Smooth muscle cell (in vitro differentiated cells): Measurements from ENCODE around the gene TRIM62. TPM values are rescaled to one million over a fixed set of nuclear protein-coding genes. Genes with fewer than 3 reads are reported as not detected.

Experiments
- DNase-seq: peaks from one replicate; lab custom pipeline; 2025; ENCODE audit not compliant: unreplicated experiment; lab: John Stamatoyannopoulos, UW
- H2AFZ ChIP-seq: fragments of 200-600 bp; sonication (generic); 2 replicates; pipeline ENCODE4 v1.6.0; 2016; ENCODE audit warnings: antibody characterized with exemption, low read depth, mild to moderate bottlenecking
- H3F3A ChIP-seq: fragments of 200-600 bp; sonication (generic); 2 replicates; pipeline ENCODE4 v1.6.0; 2017; ENCODE audit warnings: antibody characterized with exemption, low read depth
- H3K27ac ChIP-seq: fragments of 200-600 bp; sonication (generic); 2 replicates; pipeline ENCODE4 v1.5.1; 2016; ENCODE audit warnings: low read depth, mild to moderate bottlenecking
- H3K27me3 ChIP-seq: fragments of 200-600 bp; sonication (generic); 2 replicates; pipeline ENCODE4 v1.6.1; 2016; ENCODE audit warnings: low read depth, mild to moderate bottlenecking
- H3K36me3 ChIP-seq: fragments of 200-600 bp; sonication (generic); 2 replicates; pipeline ENCODE4 v1.5.1; 2016; ENCODE audit warnings: low read depth
- H3K4me1 ChIP-seq: fragments of 200-600 bp; sonication (generic); 2 replicates; pipeline ENCODE4 v1.5.1; 2016; ENCODE audit warnings: low read depth
- H3K4me2 ChIP-seq: fragments of 200-600 bp; sonication (generic); 2 replicates; pipeline ENCODE4 v1.6.0; 2016; ENCODE audit warnings: mild to moderate bottlenecking
- H3K4me3 ChIP-seq: fragments of 200-600 bp; sonication (generic); 2 replicates; pipeline ENCODE4 v1.5.1; 2016; ENCODE audit warnings: mild to moderate bottlenecking
- H3K79me2 ChIP-seq: fragments of 200-600 bp; sonication (generic); 2 replicates; pipeline ENCODE4 v1.6.0; 2016; ENCODE audit warnings: low read depth, mild to moderate bottlenecking
- H3K9ac ChIP-seq: fragments of 200-600 bp; sonication (generic); 2 replicates; pipeline ENCODE4 v1.6.0; 2016; ENCODE audit warnings: low read depth
- H3K9me3 ChIP-seq: fragments of 200-600 bp; sonication (generic); replicated peaks from 2 replicates; pipeline ENCODE4 v1.5.1; 2016; ENCODE audit warnings: low read depth
- H4K20me1 ChIP-seq: fragments of 200-600 bp; sonication (generic); 2 replicates; pipeline ENCODE4 v1.6.0; 2016; ENCODE audit warnings: low read depth
- CTCF ChIP-seq: fragments of 200-600 bp; sonication (generic); IDR thresholded peaks from 2 replicates; pipeline ENCODE4 v1.5.1; 2017; ENCODE audit warnings: borderline replicate concordance, mild to moderate bottlenecking, antibody characterized with exemption; ENCODE audit not compliant: insufficient read depth, poor library complexity, severe bottlenecking
- WGBS: methylation state at CpG from one replicate; pipeline ENCODE4 v1.1.7; 2016; ENCODE audit warnings: low lambda C conversion rate; 5-methylcytosine and 5-hydroxymethylcytosine counted together
- polyA plus RNA-seq: library from polyadenylated mRNA; unstranded; fragments of >200 nt; fragmentation: Nextera tagmentation; extraction: Ambion mirVana; gene quantifications from 2 replicates; pipeline ENCODE4 v1.2.1, GENCODE V29; 2016
- total RNA-seq: library from RNA; depleted of rRNA; stranded (reverse); fragments of >200 nt; gene quantifications from 2 replicates; pipeline ENCODE4 v1.2.3, GENCODE V29; 2014

The TRIM62 gene
- total and polyA plus RNA-seq, 2 experiments from 2014 or later, result 1.3 to 3.9 TPM

DNA sequence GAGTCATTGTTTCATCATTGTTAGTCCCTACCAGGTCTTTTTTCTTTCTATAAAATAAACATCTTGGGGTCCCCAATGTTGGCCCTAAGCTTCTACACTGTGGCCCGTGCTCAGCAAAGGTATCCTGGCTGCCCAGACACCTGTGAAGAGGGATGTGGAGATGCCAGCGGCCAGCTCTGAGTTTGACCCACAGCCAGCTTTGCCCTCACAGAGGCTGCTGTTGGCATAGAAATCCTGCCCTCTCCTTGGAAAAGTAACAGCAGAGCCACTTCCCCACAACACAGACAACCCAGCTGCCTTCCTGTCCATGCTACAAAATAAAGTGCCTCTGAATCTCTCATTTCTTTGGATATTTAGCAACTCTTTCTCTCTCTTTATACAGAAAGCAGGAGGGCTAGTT lies 6.0 kb downstream of the TRIM62 start:
- no peak overlapping the region for H3K4me2 ChIP-seq
- H3K4me3 ChIP-seq, result no peak overlapping the region
- H3K27me3 ChIP-seq, result no peaks in the 10 kb centered on the region
- peaks cover 5% of the 10 kb centered on the region for H3K4me1 ChIP-seq
- no peak for DNase-seq
- H3K36me3 ChIP-seq, result no peaks in the 10 kb centered on the region
- H4K20me1 ChIP-seq, result no peaks in the 10 kb centered on the region
- no peaks in the 10 kb centered on the region for H3K79me2 ChIP-seq
- no peaks in the 10 kb centered on the region for H3F3A ChIP-seq
- H3K9ac ChIP-seq, result peak overlapping the region; percentile 71
- WGBS, result 92% methylated on average over 2 of the region's 2 CpGs
- TF ChIP-seq CTCF, result no peak
- H3K9me3 ChIP-seq, result no peaks in the 10 kb centered on the region
- H2AFZ ChIP-seq, result no peak overlapping the region
- peak overlapping the region; percentile 75 for H3K27ac ChIP-seq

DNA sequence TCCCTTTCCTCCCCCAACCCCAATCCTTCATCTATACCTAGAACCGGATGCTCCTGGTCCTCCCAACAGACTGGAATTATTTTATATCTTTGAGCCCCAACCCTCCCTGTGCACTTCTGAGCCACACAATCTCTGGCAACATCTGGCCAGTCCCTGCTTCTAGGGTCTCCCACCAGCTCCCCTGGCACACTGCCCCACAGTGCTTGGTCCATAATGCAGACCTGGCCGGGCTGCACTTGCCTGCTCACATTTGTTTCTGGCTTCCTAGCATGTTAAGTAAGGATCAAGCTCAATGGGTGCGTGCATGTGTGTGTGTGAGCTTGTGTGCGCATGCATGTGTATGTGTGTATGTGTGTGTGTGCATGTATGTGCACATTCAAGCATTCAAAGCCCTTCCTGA lies 8.8 kb downstream of the TRIM62 start:
- Histone ChIP-seq H3K9me3 (no peaks in the 10 kb centered on the region), H4K20me1 (no peaks in the 10 kb centered on the region), H3K27ac (no peak overlapping the region), H2AFZ (no peak overlapping the region), H3K27me3 (no peaks in the 10 kb centered on the region), H3F3A (no peaks in the 10 kb centered on the region), H3K4me3 (no peak overlapping the region), H3K79me2 (no peaks in the 10 kb centered on the region), H3K36me3 (no peaks in the 10 kb centered on the region), H3K9ac (no peak overlapping the region), H3K4me2 (no peak overlapping the region), H3K4me1 (peaks cover 5% of the 10 kb centered on the region)
- WGBS, result 68% methylated on average over 4 of the region's 4 CpGs
- DNase-seq, result no peak
- TF ChIP-seq CTCF, result no peak

DNA sequence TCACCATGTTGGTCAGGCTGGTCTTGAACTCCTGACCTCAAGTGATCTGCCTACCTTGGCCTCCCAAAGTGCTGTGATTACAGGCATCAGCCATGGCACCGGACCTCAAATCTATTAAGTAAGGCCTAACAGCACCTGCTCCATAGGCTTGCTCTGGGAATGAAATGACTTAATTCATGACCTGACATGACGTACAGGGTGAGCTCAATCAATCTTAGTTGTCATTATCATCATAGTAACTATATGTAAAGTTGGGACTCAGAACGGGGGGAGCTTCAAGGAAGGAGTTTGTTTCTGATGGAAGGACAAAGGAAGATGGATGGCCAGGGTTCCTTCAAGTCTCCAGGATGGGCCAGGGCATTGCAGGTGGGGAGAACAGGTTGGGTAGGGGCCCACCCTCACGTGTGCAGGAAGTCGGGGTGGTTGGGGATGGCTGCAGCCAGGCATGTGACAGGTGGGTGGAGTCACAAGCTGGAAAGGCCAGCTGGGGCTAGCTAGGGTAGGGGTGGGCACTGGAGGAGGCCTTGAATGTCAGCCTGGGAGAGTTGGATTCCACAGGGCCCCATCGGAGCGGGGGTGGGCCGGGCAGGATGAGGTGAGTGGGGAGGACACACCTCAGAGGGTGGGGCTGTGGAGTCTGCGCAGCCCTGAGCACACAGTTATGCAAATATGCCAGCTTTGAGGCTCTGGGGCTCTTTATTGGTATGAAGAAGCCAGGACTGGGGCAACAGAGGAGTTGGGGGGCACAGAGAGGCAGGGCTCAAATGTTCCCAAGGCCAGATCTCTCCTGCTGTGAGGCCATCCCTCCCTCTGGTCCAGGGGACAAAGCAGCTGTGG lies 9.6 kb downstream of the TRIM62 start:
- H3K27ac ChIP-seq, result no peak overlapping the region
- H3K27me3 ChIP-seq, result no peaks in the 10 kb centered on the region
- no peaks in the 10 kb centered on the region for H3K9me3 ChIP-seq
- H3K4me1 ChIP-seq, result peaks cover 5% of the 10 kb centered on the region
- H3K4me2 ChIP-seq, result no peak overlapping the region
- H3F3A ChIP-seq, result no peaks in the 10 kb centered on the region
- H3K79me2 ChIP-seq, result no peaks in the 10 kb centered on the region
- TF ChIP-seq CTCF, result no peak
- no peak overlapping the region for H2AFZ ChIP-seq
- no peak overlapping the region for H3K9ac ChIP-seq
- WGBS, result 73% methylated on average over 9 of the region's 9 CpGs
- no peak overlapping the region for H3K4me3 ChIP-seq
- no peaks in the 10 kb centered on the region for H3K36me3 ChIP-seq
- no peaks in the 10 kb centered on the region for H4K20me1 ChIP-seq
- DNase-seq, result no peak
